T47D (cell line): ENCODE data around the gene SLC26A2.
"Not testable (repeated sequence)": the region's sequence is repeated elsewhere in the genome, so short reads cannot be mapped to it uniquely, and the experiment has no call there.

ENCODE experiments used
- DNase-seq, 2 experiments: peaks; one replicate each; pipeline versions ENCODE4 v3.0.0 to v3.0.0-alpha.2; 2011 to 2012; ENCODE audit warnings: low read depth in 1 of 2, low spot score in 1 of 2
- JUND ChIP-seq: IDR thresholded peaks from 2 replicates; pipeline ENCODE4 v1.6.1; 2012; ENCODE audit warnings: low read depth
- in situ Hi-C: cut with HindIII; loops from 2 replicates; pipeline ENCODE4 v1.10.0; 2016; ENCODE audit warnings: low sequenced_read_pairs, low pct_unique_long_range_greater_than_20kb

Gene SLC26A2

DNA sequence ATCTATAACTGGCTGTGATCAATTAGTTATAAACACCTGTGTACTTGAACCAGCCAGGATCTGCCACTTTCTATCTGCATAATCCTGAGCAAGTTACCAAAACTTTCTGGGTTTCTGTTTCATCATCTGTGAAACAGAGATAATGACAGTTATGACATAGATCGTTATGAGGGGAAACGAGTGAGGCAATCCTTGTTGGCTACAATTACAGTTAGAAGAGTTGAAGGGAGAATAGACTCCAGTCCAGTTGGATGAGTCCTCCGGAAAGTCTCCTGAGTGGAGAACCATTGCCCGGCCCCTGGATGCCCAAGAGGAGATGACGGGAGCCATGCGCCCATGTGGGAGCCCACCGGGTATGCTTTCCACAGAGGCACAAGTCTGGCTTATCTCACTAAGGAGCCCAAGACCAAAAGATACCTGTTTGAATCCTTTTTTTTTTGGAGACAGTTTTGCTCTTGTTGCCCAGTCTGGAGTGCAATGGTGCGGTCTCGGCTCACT lies 20.4 kb upstream of the SLC26A2 start:
- in situ Hi-C loops = no loop called here
- no peak for DNase-seq
- TF ChIP-seq JUND = no peak

DNA sequence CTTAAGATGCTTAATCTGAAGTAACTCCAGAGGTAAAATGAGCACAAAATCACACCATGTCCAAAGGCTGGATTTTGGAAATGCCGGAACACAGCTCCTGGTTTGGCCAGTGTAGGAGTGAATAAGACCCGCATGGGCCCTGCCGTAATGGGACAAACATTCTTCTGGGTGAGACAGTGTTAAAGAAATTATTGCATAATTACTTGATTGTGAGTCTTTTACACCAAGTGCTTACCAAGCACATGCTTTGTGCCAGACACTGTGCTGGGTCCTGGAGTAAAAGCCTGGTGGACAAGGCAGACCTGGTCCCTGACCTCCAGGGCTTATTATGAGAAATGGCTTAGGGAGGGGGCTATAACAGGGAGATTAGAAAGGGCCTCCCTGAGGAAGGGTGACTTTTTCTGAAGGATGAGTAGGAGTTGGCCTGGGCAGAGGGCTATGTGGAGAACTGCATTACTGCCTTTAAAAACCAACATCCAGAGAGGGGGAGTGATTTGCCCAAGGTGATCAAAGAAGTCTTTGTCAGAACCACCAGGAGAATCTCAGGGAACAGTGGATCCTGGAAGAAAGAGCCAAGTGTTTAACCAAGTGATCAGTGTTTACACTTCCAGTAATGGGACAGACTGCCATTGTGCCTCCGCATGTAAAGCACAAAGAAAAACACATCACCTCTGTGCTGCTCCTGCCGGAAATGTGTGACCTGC lies 19.5 kb upstream of the SLC26A2 start:
- in situ Hi-C loops = no loop called here
- no peak for TF ChIP-seq JUND
- DNase-seq = no peak

DNA sequence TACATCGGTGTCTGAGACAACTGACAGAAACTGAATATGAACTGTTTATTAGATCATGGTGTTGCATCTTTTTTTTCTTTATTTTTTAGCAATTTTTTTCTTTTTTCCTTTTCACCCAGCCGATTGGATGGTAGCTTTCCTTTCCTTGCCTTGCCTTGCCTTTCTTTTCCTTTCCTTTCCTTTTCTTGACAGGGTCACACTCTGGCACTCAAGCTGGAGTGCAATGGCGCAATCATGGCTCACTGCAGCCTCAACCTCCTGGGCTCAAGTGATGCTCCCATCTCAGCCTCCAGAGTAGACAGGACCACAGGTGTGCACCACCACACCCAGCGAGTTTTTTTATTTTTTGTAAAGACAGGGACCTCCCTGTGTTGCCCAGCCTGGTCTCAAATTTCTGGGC lies 18.8 kb upstream of the SLC26A2 start:
- TF ChIP-seq JUND = no peak
- in situ Hi-C loops = no loop called here
- DNase-seq = no peak

DNA sequence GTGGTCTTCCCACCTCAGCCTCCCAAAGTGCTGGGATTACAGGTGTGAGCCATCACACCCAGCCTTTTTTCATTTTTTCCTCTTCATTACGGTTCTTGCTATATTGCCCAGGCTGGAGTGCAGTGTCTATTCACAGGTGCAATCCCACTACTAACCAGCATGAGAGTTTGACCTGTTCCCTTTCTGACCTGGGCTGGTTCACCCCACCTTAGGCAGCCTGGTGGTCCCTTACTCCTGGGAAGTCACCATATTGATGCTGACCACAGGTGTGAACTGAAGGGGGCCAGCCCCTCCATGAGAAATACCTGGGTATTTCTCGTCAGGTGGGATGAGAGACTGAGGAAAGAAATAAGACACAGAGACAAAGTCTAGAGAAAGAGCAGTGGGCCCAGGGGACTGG lies 18.4 kb upstream of the SLC26A2 start:
- TF ChIP-seq JUND = no peak
- DNase-seq = no peak

DNA sequence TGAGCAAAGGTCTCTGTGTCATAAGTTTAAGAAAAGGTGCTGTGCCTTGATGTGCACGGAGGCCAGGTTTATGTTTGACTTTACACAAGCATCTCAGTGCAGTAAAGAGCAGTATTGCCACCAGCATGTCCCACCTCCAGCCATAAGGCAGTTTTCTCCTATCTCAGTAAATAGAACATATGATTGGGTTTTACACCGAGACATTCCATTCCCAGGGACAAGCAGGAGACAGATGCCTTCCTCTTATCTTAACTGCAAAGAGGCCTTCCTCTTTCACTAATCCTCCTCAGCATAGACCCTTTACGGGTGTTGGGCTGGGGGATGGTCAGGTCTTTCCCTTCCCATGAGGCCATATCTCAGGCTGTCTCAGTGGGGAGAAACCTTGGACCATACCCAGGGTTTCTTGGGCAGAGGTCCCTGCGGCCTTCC lies 17.8 kb upstream of the SLC26A2 start:
- in situ Hi-C loops, DNase-seq: not testable (repeated sequence)

More for the DNA sequence above, 18.4 kb upstream of the SLC26A2 start:
- in situ Hi-C loops = no loop called here

DNA sequence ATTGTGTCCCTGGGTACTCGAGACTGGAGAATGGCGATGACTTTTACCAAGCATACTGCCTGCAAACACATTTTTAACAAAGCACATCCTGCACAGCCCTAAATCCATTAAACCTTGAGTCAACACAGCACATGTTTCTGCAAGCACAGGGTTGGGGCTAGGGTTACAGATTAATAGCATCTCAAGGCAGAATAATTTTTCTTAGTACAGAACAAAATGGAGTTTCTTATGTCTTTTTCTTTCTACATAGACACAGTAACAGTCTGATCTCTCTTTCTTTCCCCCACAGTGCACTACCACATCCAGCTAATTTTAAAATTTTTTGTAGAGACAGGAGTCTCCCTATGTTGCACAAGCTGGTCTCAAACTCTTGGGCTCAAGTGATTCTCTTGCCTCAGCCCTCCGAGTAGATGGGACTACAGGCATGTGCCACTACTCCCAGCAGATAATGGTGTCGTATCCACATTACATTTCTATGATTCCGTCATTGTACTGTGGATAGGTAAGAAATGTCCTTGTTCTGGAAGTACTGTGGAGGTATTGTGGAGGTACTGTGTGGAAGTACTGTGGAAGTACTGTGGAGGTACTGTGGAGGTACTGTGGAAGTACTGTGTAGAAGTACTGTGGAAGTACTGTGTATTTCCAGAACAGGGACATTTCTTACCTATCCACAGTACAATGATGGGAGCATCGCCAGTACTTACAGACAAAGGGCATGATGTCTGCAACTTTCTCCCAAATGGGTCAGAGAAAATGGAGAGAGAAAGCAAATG lies 17.2 kb upstream of the SLC26A2 start:
- DNase-seq, in situ Hi-C loops: not testable (repeated sequence)

DNA sequence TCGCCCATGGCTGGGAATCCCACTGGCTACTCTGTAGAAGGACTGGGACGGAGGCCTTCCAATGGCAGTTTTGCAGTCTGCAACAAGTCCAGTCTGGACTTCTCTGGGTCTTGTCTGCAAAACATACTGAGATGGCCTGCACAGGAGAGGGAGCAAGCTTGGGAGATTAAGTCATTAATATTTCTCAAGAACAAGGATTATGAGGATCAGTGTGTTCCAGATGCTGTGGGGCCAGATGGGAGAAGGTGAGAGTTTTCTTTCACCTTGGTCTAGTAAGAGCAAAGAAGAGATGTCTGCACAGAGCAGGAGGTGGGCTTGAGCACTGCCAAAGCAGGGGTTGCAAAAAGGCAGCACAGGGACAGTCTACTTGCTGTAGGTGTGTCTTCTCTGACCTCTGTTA lies 15.9 kb upstream of the SLC26A2 start, which contains the start of gene PDE6A:
Gene PDE6A, minus strand, starts transcription at position 128 of the 400 bp plus-strand sequence. Its CDS starts 120 bp downstream, at position 8.
- in situ Hi-C loops = no loop called here
- TF ChIP-seq JUND = no peak
- DNase-seq = no peak

DNA sequence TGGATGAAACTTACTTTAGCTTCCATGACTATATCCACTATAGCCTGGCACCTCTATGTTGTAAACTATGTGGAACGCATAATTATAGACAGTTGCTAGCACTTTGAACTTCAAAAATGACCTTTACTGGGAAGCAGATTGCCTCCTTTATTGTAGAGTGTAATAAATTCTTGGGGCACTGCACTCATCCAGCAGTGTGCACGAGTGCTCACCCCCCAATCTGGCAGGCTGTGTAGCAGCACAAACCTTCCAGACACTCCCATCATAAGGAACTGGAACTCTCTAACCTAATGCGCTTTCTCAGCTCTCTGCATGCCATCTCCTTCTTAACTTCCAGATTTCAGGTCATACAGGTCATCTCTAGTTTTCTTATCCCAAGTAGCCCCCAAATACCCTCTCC lies 14.4 kb upstream of the SLC26A2 start:
- no peak for TF ChIP-seq JUND
- DNase-seq = no peak
- in situ Hi-C loops = no loop called here

DNA sequence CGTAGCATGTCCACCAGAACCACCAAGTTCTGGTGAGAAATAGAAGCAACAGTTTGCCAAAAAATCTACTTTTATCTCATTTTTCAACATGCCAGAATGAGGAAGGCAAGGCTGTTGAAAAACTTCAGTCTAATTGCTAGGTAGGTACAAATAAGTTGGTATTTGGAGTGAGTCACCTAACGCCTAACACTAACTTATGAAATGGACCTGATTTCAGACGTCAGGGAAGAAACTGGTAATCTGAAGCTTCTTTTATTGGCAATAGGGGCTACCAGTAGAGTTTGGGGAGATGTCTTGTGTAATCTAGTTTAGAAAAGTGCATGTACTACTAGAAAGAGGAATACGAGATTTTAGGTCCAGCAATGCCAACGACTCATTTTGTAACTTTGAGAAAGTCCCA lies 11.6 kb upstream of the SLC26A2 start:
- TF ChIP-seq JUND = no peak
- in situ Hi-C loops = no loop called here
- no peak for DNase-seq

DNA sequence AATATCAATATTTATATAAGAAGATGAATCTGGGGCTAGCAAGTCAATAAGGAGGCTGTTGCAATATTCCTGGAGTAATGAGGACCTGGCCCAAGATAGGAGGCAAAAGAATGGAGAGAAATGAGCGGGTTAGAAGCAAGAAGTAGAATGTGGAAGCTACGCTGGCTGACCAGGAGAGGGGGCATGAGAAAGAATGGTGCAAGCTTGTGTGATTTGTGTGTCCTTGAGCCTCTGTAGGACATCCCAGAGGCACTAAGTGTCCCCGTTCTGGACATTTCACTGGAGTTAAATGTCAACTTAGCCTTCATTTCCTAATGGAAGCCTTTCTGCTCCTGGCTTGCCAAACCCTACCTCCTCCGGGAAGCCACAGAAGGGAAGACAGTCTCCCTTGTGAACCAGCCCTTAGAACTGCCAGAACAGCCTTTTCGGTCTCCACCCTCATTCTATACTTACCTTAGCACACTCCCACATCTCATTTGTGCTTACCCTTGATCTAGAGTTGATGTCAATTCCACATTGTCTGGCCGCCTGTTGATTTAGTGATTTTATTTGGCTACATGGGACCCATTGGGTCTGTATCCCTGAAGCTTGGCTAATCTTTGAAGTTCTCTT lies 9.3 kb upstream of the SLC26A2 start:
- DNase-seq = peak in 1 of 2 experiments; percentile 42
- no peak for TF ChIP-seq JUND
- in situ Hi-C loops = no loop called here

DNA sequence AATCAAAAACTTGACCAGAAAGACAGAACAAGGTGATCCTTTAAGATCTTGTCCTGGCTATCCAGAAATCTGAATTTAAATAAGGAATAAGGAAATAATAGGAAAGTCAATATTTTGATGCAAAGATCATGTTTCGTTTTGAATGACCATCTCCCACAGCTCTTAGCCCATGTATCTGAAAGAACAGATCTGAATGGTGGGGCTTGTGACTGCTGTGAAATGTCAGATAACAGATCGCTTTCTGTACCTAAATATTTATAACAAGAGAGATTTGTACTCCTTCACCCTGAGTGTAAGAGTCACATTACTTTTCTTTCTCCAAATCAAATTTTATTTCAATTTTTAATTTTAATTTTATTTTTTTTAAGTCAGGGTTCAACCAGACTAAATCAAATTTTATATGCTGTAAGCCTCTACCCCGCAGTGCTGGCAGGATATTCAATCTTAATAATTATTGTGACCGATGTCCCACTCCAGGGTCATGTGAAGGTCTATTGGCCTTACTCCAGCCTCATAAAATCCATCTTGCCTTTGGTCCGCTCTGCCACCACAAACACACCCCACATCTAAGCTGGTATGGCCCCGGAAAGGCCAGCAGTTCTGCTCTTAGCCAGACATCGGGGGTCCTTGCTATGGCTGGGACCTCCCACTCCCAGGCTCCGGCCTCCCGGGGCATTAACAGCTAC lies 7.0 kb upstream of the SLC26A2 start:
- no peak for DNase-seq
- no peak for TF ChIP-seq JUND
- in situ Hi-C loops = no loop called here

DNA sequence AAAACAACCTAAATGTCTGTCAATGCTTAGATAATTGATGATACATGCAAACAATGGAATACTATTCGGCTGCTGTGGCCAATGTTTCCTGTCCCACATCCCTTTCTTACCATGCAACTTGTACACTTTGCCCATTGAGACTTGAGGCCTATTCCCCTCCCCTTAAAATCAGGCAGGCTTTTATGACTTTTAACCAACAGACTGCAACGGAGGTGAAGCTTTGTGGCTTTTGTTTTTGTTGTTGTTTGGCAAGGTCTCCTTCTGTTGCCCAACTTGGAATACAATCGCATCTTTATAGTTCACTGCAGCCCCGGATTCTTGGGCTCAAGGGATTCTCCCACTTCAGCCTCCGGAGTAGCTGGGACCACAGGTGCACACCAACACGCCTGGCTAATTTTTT lies 5.8 kb upstream of the SLC26A2 start:
- no peak for DNase-seq
- in situ Hi-C loops = no loop called here
- no peak for TF ChIP-seq JUND

DNA sequence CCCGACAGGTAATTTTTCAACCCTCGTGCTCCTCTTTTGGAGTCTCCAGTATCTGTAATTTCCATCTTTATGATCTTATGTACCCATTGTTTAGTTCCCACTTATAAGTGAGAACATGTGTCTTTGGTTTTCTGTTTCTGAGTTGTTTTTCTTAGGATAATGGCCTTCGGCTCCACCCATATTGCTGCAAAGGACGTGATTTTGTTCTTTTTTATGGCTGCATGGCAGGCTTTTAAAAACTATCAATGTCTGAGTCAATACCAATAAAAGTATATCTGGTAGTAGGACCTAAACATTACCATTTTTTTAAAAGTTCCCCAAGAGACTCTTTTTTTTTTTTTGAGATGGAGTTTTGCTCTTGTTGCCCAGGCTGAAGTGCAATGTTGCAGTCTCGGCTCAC lies 3.9 kb upstream of the SLC26A2 start:
- no peak for DNase-seq
- in situ Hi-C loops = no loop called here
- no peak for TF ChIP-seq JUND
